Measurements from ENCODE around the gene CACNG5.

Gene CACNG5

GRCh38 chr17:66826856-66827255 is 8.1 kb upstream of the CACNG5 start:
- no peak for DNase-seq

- DNase-seq, result no peak
Measured at GRCh38 chr17:66829386-66829864, 5.5 kb upstream of the CACNG5 start.

DNA sequence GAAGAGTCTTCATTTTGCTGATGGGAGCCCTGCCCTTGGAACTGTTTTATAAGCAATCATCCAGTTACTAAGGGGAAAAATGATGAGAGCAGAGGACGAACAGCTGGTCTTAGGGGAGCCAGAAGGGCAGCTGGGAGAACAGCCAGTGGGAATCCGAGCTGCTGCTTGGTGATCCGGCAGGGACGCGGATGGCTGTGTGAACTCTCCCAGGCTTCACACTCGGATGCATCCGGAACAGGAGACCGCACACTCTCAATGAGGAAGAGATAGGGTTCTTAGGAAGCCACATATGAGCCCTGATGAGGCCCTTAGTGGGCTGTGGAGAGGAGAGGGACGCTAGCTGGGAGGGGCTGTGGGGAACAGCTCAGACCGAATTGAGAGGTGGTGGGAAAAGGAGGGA is 5.0 kb upstream of the CACNG5 start:
- no peak for DNase-seq

DNA sequence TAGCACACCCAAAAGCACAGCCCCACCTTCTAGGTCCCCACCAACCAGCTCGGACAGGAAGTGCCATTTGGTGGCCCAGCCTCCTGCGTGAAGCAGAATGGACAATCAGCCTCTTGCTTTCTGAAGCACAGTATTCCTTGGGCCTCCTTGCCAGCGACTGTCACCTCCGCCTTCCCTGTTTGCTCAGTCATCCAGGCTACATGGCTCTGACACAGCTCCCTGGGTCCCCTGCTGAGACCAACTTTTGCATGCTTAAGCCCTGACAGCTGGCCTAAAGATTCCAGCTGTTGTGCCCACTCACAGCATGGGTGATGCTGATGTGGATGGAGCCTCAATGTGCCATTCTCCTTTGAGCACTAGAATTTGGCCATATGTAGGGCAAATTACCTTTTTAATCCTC is 4.5 kb upstream of the CACNG5 start:
- DNase-seq, result no peak

GRCh38 chr17:66831383-66832210 is 3.3 kb upstream of the CACNG5 start:
- DNase-seq, result no peak

- no peak for DNase-seq
Measured at GRCh38 chr17:66833201-66833600, 1.7 kb upstream of the CACNG5 start.

GRCh38 chr17:66834426-66834918 is 445 bp upstream of the CACNG5 start:
- no peak for DNase-seq

DNA sequence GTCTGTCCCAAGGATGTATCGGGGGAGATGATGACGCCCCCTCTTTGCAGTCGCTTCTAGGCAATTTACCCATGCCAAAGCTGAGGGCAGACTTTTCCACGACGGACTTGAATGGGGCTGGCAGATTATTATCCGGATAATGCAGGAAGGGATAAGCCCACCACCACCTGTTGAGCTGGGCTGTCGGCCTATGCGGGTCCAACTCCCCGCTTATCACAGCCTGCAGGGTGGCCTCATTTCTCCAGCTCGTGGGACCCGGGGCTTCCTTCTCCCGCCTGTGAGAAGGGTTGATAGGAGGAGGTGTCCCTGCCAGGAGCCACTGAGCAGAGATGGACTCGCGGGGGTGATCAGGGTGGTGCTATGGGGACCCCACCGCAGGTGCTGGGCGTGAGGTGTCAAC is 559 bp downstream of the CACNG5 start:
- DNase-seq, result no peak

DNA sequence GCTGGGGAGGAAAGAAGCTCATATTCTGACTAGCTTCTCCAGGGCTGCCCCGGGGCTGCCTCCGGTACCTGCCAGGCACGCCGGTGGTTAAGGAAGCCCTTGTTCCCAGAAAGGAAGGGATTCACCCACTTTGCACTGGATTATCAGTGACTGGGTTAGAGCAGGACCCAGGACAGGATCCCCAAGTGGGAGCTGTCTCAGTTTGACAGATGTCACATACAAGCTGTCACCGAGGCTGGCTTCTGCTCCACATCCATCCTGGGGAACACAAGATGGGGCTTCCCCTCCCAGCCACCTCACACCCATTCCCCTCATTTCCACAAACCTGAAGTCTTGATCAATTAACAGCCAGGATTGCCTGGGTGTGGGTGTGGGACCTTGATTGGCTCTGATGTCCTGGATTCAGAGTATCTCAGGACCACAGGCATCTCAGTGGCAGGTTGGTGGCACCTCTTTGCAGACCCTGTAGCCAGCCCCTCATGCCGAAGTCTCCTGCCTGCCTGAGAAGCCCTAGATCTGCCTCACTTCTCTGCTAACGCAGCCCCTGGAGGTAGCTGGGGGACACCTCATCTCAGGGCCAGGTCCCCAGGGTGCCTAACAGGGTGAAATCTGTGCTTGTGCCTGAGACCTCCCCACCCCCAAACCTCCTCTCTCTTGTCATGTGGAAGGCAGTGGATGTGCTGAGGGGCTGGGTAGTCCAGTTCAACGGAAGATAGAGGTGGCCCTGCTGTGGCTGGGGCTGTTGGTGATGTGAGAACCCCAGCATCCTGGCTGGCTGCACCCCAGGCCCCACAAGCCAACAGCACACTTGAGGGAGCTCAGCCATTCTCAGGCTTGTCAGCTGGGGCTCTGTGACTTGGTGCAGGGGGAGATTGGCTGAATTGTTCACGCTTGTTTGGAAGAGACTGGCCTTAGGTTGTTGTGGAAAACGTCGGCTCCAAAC is 1.4 kb downstream of the CACNG5 start:
- no peak for DNase-seq

GRCh38 chr17:66837226-66837625 is 2.3 kb downstream of the CACNG5 start:
- no peak for DNase-seq

GRCh38 chr17:66837885-66838665 is 3.2 kb downstream of the CACNG5 start:
- DNase-seq, result no peak

GRCh38 chr17:66839616-66840015 is 4.7 kb downstream of the CACNG5 start:
- no peak for DNase-seq

DNA sequence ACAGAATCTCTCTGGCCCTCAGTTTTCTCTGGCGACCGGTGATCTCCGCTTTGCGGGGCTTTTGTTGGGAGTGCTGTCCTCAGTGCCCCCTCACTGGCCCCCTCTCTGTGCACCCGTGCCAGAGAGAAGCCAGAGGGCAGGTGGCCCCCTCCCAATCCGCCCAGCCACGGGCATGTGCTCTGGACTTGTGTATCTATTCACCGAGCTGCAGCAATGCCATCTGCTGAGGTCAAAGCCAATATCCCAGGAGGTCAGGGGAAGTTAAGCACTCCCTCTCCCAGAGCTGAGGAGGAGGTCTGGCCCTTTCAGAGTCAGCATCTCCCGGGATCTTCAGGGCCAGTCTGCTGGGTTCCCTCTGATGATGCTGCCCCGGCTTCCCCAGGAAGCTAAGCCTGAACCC is 5.1 kb downstream of the CACNG5 start:
- DNase-seq, result no peak

- DNase-seq, result no peak
Measured at GRCh38 chr17:66841328-66841727, 6.4 kb downstream of the CACNG5 start.

DNA sequence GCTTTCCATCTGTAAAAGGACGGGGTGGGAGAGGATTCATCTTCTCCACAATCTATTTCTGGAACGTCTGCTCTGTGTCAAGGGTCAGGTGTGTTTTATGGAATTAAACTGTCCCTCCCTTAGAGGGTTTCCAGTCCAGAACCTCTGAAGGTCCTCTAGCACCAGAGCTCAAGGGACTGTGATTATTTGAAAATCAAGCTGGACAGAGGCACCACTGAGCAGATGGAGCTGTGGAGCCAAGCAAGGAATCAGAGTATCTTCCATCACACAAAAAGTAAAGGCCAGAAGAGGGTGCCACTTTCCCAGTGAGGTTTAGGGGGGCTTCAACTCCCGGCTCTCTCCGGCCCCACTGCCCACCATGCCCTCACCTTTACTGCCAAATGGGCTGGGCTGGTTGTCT is 6.8 kb downstream of the CACNG5 start:
- DNase-seq, result no peak

DNA sequence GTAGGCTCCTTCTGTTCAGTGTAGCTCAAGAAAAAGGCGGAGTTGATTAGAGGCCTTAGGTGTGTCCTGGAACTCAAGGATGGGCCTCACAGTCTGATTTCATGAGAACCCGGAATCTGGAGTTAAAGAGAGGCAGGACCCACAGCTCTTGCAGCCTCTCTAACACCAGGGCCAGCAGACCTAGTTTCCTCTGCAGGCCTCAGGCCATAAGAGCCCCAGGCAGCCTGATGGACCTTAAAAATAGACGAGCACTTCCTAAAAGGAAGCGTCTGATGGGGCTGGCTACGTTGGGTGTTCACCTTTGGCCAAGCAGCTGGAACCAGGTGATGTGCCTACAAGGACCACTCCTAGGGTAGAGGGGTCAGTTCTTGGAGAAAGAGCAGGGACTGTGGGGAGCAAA is 7.6 kb downstream of the CACNG5 start:
- DNase-seq, result no peak

GRCh38 chr17:66842959-66843358 is 8.0 kb downstream of the CACNG5 start:
- no peak for DNase-seq

DNA sequence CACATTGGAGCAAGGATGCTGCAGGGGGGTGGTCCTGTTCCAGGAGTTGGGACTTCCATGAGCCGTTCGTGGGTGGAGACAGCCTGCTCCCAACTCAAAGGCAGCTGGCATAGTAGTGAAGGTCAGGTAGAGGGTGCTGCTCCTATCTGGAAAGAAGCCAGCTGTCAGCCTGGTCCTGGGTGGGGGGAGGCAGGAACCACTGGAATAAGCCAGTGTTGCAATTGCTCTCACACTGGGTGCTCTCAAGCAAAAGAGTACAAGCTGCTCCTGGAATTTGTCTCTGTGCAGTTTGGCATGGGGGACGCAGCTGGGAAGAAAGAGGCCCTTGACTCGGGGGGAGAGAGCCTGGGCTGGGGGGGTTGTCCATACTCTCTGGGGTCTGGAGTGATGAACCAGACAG is 8.7 kb downstream of the CACNG5 start:
- no peak for DNase-seq

DNA sequence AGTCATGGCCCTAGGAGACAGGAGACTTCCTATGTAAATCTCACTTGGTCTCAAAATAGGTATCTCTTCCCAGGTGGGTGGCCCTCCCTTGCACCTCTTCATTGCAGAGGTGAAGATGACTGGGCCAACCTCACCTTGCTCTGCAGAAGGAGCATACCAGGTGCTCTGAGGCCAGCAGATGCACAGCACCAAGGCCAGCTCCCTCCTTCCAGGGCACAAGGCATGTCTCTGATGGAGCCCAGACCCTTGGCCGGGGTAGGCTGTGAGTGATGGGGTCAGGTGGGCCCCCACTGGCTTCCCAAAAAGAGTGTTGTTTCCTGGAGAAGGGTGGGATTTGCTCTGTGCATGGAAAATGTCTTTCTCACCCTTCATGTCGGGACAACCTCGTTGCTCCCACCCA is 12.8 kb downstream of the CACNG5 start:
- no peak for DNase-seq

DNA sequence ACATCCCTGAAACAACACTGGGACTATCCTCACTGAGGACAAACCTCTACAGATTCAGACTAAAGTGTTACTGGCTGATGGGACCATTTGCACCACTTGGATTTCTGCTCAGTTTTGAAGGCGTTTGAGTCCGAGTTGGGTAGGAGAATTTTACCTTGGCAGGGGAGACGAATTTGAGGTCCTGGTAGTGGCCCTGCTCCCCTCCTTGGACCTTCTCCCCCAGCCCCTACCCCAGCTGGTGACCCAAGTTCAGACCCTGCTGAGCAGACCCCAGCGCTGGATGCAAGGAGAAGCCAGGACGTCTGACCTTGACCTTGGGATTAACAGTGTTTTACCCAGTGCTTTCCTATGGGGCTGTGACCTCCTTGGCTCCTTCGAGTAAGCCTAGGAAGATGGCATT is 13.6 kb downstream of the CACNG5 start:
- no peak for DNase-seq

GRCh38 chr17:66849032-66849655 is 14.2 kb downstream of the CACNG5 start:
- no peak for DNase-seq

DNA sequence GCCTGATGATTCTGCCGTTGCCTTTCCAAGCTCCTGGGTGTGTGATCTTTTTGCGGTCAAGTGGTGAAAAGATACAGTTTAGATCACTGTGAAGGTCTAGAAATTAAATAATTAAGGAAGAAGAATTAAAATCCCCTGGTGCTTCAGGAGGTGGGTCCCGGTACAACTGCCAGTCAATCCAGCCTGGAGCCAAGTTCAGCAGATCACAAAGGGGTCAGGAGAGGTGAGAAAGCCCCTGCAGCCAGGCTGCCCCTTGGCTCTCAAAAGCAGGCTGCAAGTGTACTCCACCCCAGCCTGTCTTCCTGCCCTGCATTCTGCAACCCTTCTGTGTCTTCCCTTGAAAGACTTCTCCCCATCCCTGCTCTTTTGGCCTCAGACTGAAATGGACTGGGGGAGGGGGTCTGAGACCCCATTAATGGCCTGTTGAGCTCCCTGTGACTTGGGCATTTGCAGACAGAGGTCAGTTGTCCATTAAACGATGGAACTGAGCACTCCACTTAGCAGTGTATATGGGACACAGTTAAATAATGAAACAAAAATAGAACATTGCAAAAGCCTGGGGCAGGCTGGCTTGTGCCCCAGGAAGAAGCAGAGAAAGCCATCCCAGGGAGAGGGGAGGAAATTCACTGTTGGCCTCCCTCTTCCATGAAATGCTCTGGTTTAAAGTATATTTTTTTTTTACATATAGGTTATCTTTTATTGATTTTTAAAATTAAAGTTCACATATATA is 15.1 kb downstream of the CACNG5 start:
- DNase-seq, result no peak
